Esophagus (tissue), 2 donors: ENCODE measurements around the gene PKIG. TPM values are rescaled to one million over a fixed set of nuclear protein-coding genes. Genes with fewer than 3 reads are reported as not detected.

Experiments used
- H3K27ac ChIP-seq, 2 donors: one replicate each; pipeline ENCODE4 v1.5.1; 2013; ENCODE audit warnings: low read depth in 2 of 2, mild to moderate bottlenecking in 2 of 2, inconsistent platforms in 1 of 2, low read length in 1 of 2, moderate library complexity in 1 of 2
- H3K27me3 ChIP-seq, 2 donors: one replicate each; pipeline ENCODE4 v1.6.1; 2013; ENCODE audit warnings: low read length in 2 of 2, control low read depth in 1 of 2, mild to moderate bottlenecking in 1 of 2; ENCODE audit not compliant: insufficient read depth in 2 of 2, control insufficient read depth in 1 of 2
- H3K36me3 ChIP-seq, 2 donors: one replicate each; pipeline ENCODE4 v1.6.1; 2013; ENCODE audit warnings: low read length in 1 of 2; ENCODE audit not compliant: control insufficient read depth in 2 of 2, insufficient read depth in 2 of 2
- H3K4me1 ChIP-seq, 2 donors: one replicate each; pipeline ENCODE4 v1.6.1; 2013; ENCODE audit warnings: low read length in 1 of 2; ENCODE audit not compliant: control insufficient read depth in 2 of 2, insufficient read depth in 2 of 2
- H3K4me3 ChIP-seq, 2 donors: one replicate each; pipeline ENCODE4 v1.5.1; 2013; ENCODE audit warnings: low read length in 2 of 2, mild to moderate bottlenecking in 2 of 2, low read depth in 1 of 2, moderate library complexity in 1 of 2
- H3K9me3 ChIP-seq, 2 donors: one replicate each; pipeline ENCODE4 v1.6.1; 2013; ENCODE audit warnings: mild to moderate bottlenecking in 2 of 2, low read depth in 1 of 2, low read length in 1 of 2, moderate library complexity in 1 of 2; ENCODE audit not compliant: control insufficient read depth in 2 of 2, insufficient read depth in 1 of 2
- WGBS, 2 donors: extraction: QIAGEN DNeasy Blood & Tissue Kit; methylation state at CpG; one replicate each; pipeline ENCODE4 v1.1.7; 2013; 5-methylcytosine and 5-hydroxymethylcytosine counted together
- polyA plus RNA-seq, 2 donors: library from polyadenylated mRNA; stranded (reverse); fragments of 200-250 nt; gene quantifications; one replicate each; pipeline ENCODE4 v1.2.3, GENCODE V29; 2013
- donor health status: healthy with polysubstance abuse.
- donor health status: Bipolar disorder and iron deficiency.

The PKIG gene
- polyA plus RNA-seq, 2 donors: 13.7 to 33.3 TPM

GRCh38 chr20:44641325-44641724 is 58.9 kb downstream of the PKIG start:
- no peaks in the 10 kb centered on the region for H3K27me3 ChIP-seq
- H3K9me3 ChIP-seq: no peaks in the 10 kb centered on the region
- peaks cover 9 to 13% of the 10 kb centered on the region in 2 donors for H3K4me1 ChIP-seq
- H3K27ac ChIP-seq: no peak overlapping the region
- H3K4me3 ChIP-seq: no peak overlapping the region
- H3K36me3 ChIP-seq: no peaks in the 10 kb centered on the region
- WGBS, 2 donors: 72 to 84% methylated on average over 5 of the region's 5 CpGs

GRCh38 chr20:44642203-44643153 is 60.1 kb downstream of the PKIG start:
- WGBS, 2 donors: 14 to 16% methylated on average over 17 of the region's 17 CpGs
- no peaks in the 10 kb centered on the region for H3K9me3 ChIP-seq
- H3K36me3 ChIP-seq: no peaks in the 10 kb centered on the region
- peaks cover 9 to 13% of the 10 kb centered on the region in 2 donors for H3K4me1 ChIP-seq
- peak overlapping the region in 1 of 2 donors; percentile 13 for H3K4me3 ChIP-seq
- H3K27me3 ChIP-seq: no peaks in the 10 kb centered on the region
- H3K27ac ChIP-seq: peak overlapping the region; percentile 62 to 75

- no peaks in the 10 kb centered on the region for H3K9me3 ChIP-seq
- peaks cover 9 to 13% of the 10 kb centered on the region in 2 donors for H3K4me1 ChIP-seq
- peak overlapping the region in 1 of 2 donors; percentile 13 for H3K4me3 ChIP-seq
- 48 to 60% methylated on average over 1 of the region's 1 CpG for WGBS, 2 donors
- no peaks in the 10 kb centered on the region for H3K36me3 ChIP-seq
- no peaks in the 10 kb centered on the region for H3K27me3 ChIP-seq
- H3K27ac ChIP-seq: peak overlapping the region; percentile 62 to 75
Measured at GRCh38 chr20:44643154-44643519, 60.8 kb downstream of the PKIG start.

- H3K36me3 ChIP-seq: no peaks in the 10 kb centered on the region
- no peaks in the 10 kb centered on the region for H3K27me3 ChIP-seq
- no peaks in the 10 kb centered on the region for H3K9me3 ChIP-seq
- WGBS, 2 donors: 31 to 38% methylated on average over 16 of the region's 16 CpGs
- H3K4me1 ChIP-seq: peaks cover 9 to 13% of the 10 kb centered on the region in 2 donors
- H3K27ac ChIP-seq: peak overlapping the region; percentile 61 to 62
- H3K4me3 ChIP-seq: no peak overlapping the region
Measured at GRCh38 chr20:44643596-44644229, 61.3 kb downstream of the PKIG start.

GRCh38 chr20:44644230-44644617 is 61.8 kb downstream of the PKIG start:
- WGBS, 2 donors: 65 to 70% methylated on average over 8 of the region's 8 CpGs
- no peaks in the 10 kb centered on the region for H3K36me3 ChIP-seq
- no peak overlapping the region for H3K4me3 ChIP-seq
- peaks cover 9 to 13% of the 10 kb centered on the region in 2 donors for H3K4me1 ChIP-seq
- no peaks in the 10 kb centered on the region for H3K27me3 ChIP-seq
- no peaks in the 10 kb centered on the region for H3K9me3 ChIP-seq
- peak overlapping the region; percentile 61 to 62 for H3K27ac ChIP-seq

GRCh38 chr20:44644667-44645131 is 62.3 kb downstream of the PKIG start:
- peaks cover 9 to 13% of the 10 kb centered on the region in 2 donors for H3K4me1 ChIP-seq

GRCh38 chr20:44646023-44646640 is 63.8 kb downstream of the PKIG start:
- 53 to 58% methylated on average over 4 of the region's 4 CpGs for WGBS, 2 donors
- no peak overlapping the region for H3K27ac ChIP-seq
- H3K36me3 ChIP-seq: no peaks in the 10 kb centered on the region
- H3K4me3 ChIP-seq: no peak overlapping the region
- H3K4me1 ChIP-seq: peaks cover 5 to 15% of the 10 kb centered on the region in 2 donors
- H3K9me3 ChIP-seq: no peaks in the 10 kb centered on the region
- H3K27me3 ChIP-seq: no peaks in the 10 kb centered on the region

More at GRCh38 chr20:44644667-44645131, 62.3 kb downstream of the PKIG start:
- Histone ChIP-seq H3K9me3 (no peaks in the 10 kb centered on the region), H3K27ac (peak overlapping the region in 1 of 2 donors; percentile 62), H3K36me3 (no peaks in the 10 kb centered on the region), H3K4me3 (no peak overlapping the region), H3K27me3 (no peaks in the 10 kb centered on the region)
- 71% methylated on average over 7 of the region's 7 CpGs for WGBS, 2 donors

- H3K27ac ChIP-seq: no peak overlapping the region
- WGBS, 2 donors: 68 to 73% methylated on average over 10 of the region's 10 CpGs
- H3K27me3 ChIP-seq: no peaks in the 10 kb centered on the region
- no peak overlapping the region for H3K4me3 ChIP-seq
- H3K9me3 ChIP-seq: no peaks in the 10 kb centered on the region
- no peaks in the 10 kb centered on the region for H3K36me3 ChIP-seq
- H3K4me1 ChIP-seq: peaks cover 5 to 15% of the 10 kb centered on the region in 2 donors
Measured at GRCh38 chr20:44646641-44647274, 64.4 kb downstream of the PKIG start.

GRCh38 chr20:44648068-44648467 is 65.7 kb downstream of the PKIG start:
- Histone ChIP-seq H3K27ac (no peak overlapping the region), H3K4me1 (peaks cover 2 to 12% of the 10 kb centered on the region in 2 donors), H3K27me3 (no peaks in the 10 kb centered on the region), H3K4me3 (no peak overlapping the region), H3K36me3 (no peaks in the 10 kb centered on the region), H3K9me3 (no peaks in the 10 kb centered on the region)
- 90 to 92% methylated on average over 5 of the region's 5 CpGs for WGBS, 2 donors
